CD8-positive, alpha-beta memory T cell (primary cell): ENCODE data around the gene PRICKLE2. TPM values are rescaled to one million over a fixed set of nuclear protein-coding genes. Genes with fewer than 3 reads are reported as not detected.

Experiments
- CTCF ChIA-PET: fragments of 350-600 bp; sonication (Branson Sonifier 250); formaldehyde crosslinking; loops from one replicate; lab custom pipeline; 2021; ENCODE audit warnings: antibody characterized with exemption; lab: Charles Lee
- POLR2A ChIA-PET: fragments of 350-600 bp; sonication (Branson Sonifier 250); formaldehyde crosslinking; loops from one replicate; lab custom pipeline; 2021; ENCODE audit warnings: antibody characterized with exemption; lab: Charles Lee
- DNase-seq, 5 donors: peaks; one replicate each; pipeline versions ENCODE4 v3.0.0 to v3.0.0-alpha.2; 2020 to 2022; ENCODE audit warnings: mixed read lengths in 1 of 5
- H3K27ac ChIP-seq: one replicate; pipeline ENCODE4 v1.7.0; 2013; ENCODE audit warnings: low read depth, mild to moderate bottlenecking, low read length, moderate library complexity
- H3K27me3 ChIP-seq: 2 replicates; pipeline ENCODE4 v1.7.0; 2013; ENCODE audit warnings: low read length, mild to moderate bottlenecking; ENCODE audit not compliant: insufficient read depth, poor library complexity, severe bottlenecking
- H3K36me3 ChIP-seq: 2 replicates; pipeline ENCODE4 v1.7.0; 2013; ENCODE audit warnings: mild to moderate bottlenecking, low read length, moderate library complexity; ENCODE audit not compliant: insufficient read depth
- H3K4me1 ChIP-seq: 2 replicates; pipeline ENCODE4 v1.7.0; 2013; ENCODE audit warnings: mild to moderate bottlenecking, low read length, moderate library complexity; ENCODE audit not compliant: insufficient read depth
- H3K4me3 ChIP-seq: 2 replicates; pipeline ENCODE4 v1.7.0; 2013; ENCODE audit warnings: mild to moderate bottlenecking, low read length
- H3K9me3 ChIP-seq: 2 replicates; pipeline ENCODE4 v1.7.0; 2013; ENCODE audit warnings: mild to moderate bottlenecking, low read length
- H3K27ac Mint-ChIP-seq, 8 donors: one replicate each; pipeline ENCODE4 v1.8.0; 2020 to 2021; ENCODE audit warnings: mixed read lengths in 8 of 8, mild to moderate bottlenecking in 6 of 8, inconsistent platforms in 3 of 8, moderate library complexity in 3 of 8
- H3K27me3 Mint-ChIP-seq, 2 donors: one replicate each; pipeline ENCODE4 v1.8.0; 2020 to 2021; ENCODE audit warnings: mixed read lengths in 2 of 2, mild to moderate bottlenecking in 1 of 2, moderate library complexity in 1 of 2
- H3K36me3 Mint-ChIP-seq, 3 donors: one replicate each; pipeline ENCODE4 v1.8.0; 2020 to 2021; ENCODE audit warnings: mixed read lengths in 3 of 3, inconsistent platforms in 1 of 3, mild to moderate bottlenecking in 1 of 3
- H3K4me1 Mint-ChIP-seq, 3 donors: one replicate each; pipeline ENCODE4 v1.8.0; 2020 to 2021; ENCODE audit warnings: mixed read lengths in 3 of 3, inconsistent platforms in 1 of 3, mild to moderate bottlenecking in 1 of 3
- H3K4me3 Mint-ChIP-seq, 7 donors: one replicate each; pipeline ENCODE4 v1.8.0; 2020 to 2021; ENCODE audit warnings: mixed read lengths in 7 of 7, mild to moderate bottlenecking in 6 of 7, moderate library complexity in 4 of 7, inconsistent platforms in 2 of 7
- H3K9me3 Mint-ChIP-seq, 5 donors: one replicate each; pipeline ENCODE4 v1.8.0; 2020 to 2022; ENCODE audit warnings: mixed read lengths in 5 of 5, mild to moderate bottlenecking in 3 of 5, moderate library complexity in 2 of 5, inconsistent platforms in 1 of 5
- polyA plus RNA-seq: library from polyadenylated mRNA; unstranded; fragments of 300-500 nt; fragmentation: Illumina TruSeq; gene quantifications from one replicate; pipeline ENCODE4 v1.2.3, GENCODE V29; 2021
- total RNA-seq, 2 experiments: library from RNA; stranded (reverse); gene quantifications; one replicate each; pipeline ENCODE4 v1.2.3, GENCODE V29; 2021

PRICKLE2 gene
- total and polyA plus RNA-seq, 3 experiments from 2014 or later = not detected

DNA sequence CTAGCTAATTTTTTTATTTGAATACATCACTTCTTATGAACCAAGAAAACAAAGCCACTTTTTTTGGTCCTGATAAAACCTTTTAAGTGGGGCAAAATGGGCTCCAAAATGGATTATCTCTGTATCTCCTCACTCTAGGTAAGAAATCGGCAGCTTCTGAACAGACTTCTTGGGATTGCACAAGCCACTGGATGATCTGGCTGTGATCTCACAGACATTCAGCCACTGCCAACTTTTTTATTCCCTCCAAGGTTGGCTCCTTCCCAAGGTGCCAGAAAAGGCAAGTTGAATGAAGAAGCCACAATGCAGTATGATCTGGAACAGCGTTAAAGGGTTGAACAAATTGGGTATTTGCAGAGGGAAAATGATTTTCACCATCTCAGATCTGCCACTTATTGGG lies 73.2 kb downstream of the PRICKLE2 start:
- H3K36me3 ChIP-seq = no peaks in the 10 kb centered on the region
- no peak overlapping the region for H3K4me3 ChIP-seq
- H3K27me3 ChIP-seq = no peaks in the 10 kb centered on the region
- no peak for DNase-seq
- Mint-ChIP-seq H3K27me3 (peaks cover 0 to 3% of the 10 kb centered on the region in 2 donors), H3K4me3 (no peak overlapping the region), H3K9me3 (peaks cover 0 to 2% (median 0%) of the 10 kb centered on the region in 5 donors), H3K36me3 (no peaks in the 10 kb centered on the region), H3K4me1 (no peaks in the 10 kb centered on the region), H3K27ac (no peak overlapping the region)
- POLR2A ChIA-PET = no interaction called here
- H3K27ac ChIP-seq = no peak overlapping the region
- CTCF ChIA-PET = no interaction called here
- H3K4me1 ChIP-seq = no peaks in the 10 kb centered on the region
- no peaks in the 10 kb centered on the region for H3K9me3 ChIP-seq

DNA sequence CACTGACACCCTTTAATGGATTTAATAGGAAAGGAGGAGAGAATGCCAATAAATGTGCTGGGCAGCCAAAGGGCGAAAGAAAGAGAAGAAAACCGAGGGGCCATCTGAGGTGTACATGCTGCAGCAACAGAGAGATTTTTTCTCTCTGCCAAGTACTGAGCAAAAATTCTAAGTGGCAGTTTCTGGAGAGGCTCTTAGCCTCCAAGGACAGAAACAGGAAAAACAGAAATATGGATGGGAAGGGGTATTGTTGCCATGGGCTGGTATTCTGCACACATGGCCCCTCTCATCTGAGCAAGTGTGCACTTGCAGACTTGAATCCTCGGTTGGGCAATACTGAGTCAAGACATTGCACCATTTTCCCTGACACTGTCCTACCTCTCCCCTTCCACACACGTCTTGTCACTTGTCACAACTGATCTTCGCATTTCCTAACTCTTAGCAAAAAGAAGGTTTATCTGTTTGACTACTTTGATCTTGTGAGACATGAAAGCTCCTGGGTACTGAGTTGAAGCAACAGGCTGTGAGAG lies 73.9 kb downstream of the PRICKLE2 start:
- no peak for DNase-seq
- Mint-ChIP-seq H3K9me3 (peaks cover 0 to 2% (median 0%) of the 10 kb centered on the region in 5 donors), H3K4me1 (no peaks in the 10 kb centered on the region), H3K27ac (no peak overlapping the region), H3K4me3 (no peak overlapping the region), H3K27me3 (peaks cover 0 to 3% of the 10 kb centered on the region in 2 donors), H3K36me3 (no peaks in the 10 kb centered on the region)
- Histone ChIP-seq H3K4me1 (no peaks in the 10 kb centered on the region), H3K27me3 (no peaks in the 10 kb centered on the region), H3K36me3 (no peaks in the 10 kb centered on the region), H3K9me3 (no peaks in the 10 kb centered on the region), H3K4me3 (no peak overlapping the region), H3K27ac (no peak overlapping the region)
- CTCF ChIA-PET = no interaction called here
- POLR2A ChIA-PET = no interaction called here

DNA sequence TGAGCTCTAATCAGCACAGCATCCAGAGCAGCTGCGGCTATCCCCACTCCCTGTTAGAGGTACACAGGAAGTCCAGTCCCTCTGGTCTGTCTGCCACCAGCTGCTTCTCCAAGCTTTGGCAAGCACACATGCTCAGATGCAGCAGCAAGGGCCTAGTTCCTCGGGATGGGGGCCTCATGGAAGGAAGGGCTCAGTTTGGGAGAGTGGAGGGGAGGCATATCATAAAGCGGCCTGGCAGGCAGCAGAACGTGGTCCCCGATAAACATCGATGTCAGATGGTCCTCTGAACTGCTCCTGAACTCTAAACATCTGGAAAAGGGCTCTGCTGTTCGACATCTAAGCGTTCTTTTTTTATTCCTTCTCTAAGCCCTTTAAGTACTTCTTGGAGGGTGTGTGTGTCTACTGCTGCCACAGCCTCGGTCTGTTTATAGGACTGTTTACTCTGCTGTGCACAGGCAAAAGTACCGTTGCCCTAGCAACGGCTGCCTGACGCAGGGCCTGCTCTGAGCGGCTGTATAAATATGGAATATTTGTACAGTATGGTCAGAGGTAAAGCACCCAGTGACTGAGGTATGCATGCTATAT lies 74.6 kb downstream of the PRICKLE2 start:
- no peaks in the 10 kb centered on the region for H3K9me3 ChIP-seq
- H3K4me1 ChIP-seq = no peaks in the 10 kb centered on the region
- ChIA-PET CTCF (no interaction called here), POLR2A (no interaction called here)
- no peaks in the 10 kb centered on the region for H3K36me3 Mint-ChIP-seq
- no peaks in the 10 kb centered on the region for H3K4me1 Mint-ChIP-seq
- H3K27me3 Mint-ChIP-seq = peaks cover 0 to 3% of the 10 kb centered on the region in 2 donors
- no peak overlapping the region for H3K4me3 ChIP-seq
- no peak overlapping the region for H3K27ac Mint-ChIP-seq
- no peak for DNase-seq
- H3K4me3 Mint-ChIP-seq = no peak overlapping the region
- H3K36me3 ChIP-seq = no peaks in the 10 kb centered on the region
- H3K9me3 Mint-ChIP-seq = peaks cover 0 to 2% (median 0%) of the 10 kb centered on the region in 5 donors
- no peak overlapping the region for H3K27ac ChIP-seq
- no peaks in the 10 kb centered on the region for H3K27me3 ChIP-seq

DNA sequence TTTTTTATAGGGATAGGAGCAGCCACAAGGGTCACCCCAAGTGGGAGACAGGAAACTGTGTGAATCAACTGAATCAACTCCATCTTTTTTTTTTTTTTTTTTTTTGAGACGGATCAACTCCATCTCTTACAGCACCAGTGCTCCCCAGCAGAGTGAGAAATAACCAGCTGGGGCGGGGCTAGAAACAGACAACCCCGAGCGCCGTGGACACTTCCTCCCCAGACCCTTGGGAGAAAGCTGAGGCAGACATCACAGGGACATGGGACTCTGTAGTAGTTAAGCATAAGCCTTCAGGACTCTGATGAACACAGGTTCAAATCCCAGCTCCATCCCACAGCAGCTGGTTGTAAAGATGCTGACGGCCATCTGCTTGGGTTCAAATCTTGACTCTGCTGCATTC lies 75.4 kb downstream of the PRICKLE2 start:
- H3K27ac ChIP-seq = no peak overlapping the region
- H3K27ac Mint-ChIP-seq = no peak overlapping the region
- peaks cover 0 to 2% (median 0%) of the 10 kb centered on the region in 5 donors for H3K9me3 Mint-ChIP-seq
- H3K4me3 Mint-ChIP-seq = no peak overlapping the region
- no peak overlapping the region for H3K4me3 ChIP-seq
- H3K9me3 ChIP-seq = no peaks in the 10 kb centered on the region
- peaks cover 0 to 3% of the 10 kb centered on the region in 2 donors for H3K27me3 Mint-ChIP-seq
- ChIA-PET CTCF (no interaction called here), POLR2A (no interaction called here)
- no peaks in the 10 kb centered on the region for H3K27me3 ChIP-seq
- no peaks in the 10 kb centered on the region for H3K4me1 Mint-ChIP-seq
- H3K4me1 ChIP-seq = no peaks in the 10 kb centered on the region
- DNase-seq = no peak
- H3K36me3 ChIP-seq = no peaks in the 10 kb centered on the region
- no peaks in the 10 kb centered on the region for H3K36me3 Mint-ChIP-seq

DNA sequence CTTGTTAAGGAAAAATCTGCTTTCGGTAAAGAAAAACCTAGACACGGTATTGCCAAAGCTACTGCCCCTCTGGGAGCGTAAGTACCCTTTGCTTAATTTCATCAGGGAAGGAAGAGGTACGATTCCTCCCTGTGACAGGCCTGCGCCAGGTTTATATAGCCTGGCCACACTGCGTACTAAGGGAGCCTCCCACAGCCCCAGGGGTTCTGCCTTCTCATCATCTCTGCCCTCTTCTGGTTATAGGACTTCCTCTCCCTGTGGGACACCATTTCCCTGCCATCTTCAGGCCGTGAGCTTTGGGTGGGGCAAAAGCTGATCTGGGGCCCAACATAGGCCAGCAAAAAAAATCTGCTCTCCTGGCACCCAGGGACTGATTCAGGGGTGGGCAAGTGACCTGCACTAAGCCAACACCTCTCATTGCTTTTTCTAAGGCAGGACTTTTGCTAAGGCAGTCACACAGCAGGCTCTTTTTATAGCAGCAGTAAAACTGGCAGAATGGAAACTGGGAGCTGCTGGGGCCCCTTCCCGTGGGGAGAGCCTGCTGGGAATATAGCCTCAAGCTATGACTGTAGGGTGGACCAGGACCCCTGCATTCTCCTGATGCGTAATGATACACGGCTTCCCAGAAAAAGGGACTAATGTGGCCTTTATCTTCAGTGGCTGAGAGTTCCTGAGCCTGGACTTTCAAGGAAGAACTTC lies 76.2 kb downstream of the PRICKLE2 start:
- Mint-ChIP-seq H3K9me3 (peaks cover 0 to 2% (median 0%) of the 10 kb centered on the region in 5 donors), H3K4me1 (no peaks in the 10 kb centered on the region), H3K27me3 (peaks cover 0 to 3% of the 10 kb centered on the region in 2 donors), H3K27ac (no peak overlapping the region), H3K36me3 (no peaks in the 10 kb centered on the region), H3K4me3 (no peak overlapping the region)
- CTCF ChIA-PET = no interaction called here
- Histone ChIP-seq H3K36me3 (no peaks in the 10 kb centered on the region), H3K27ac (no peak overlapping the region), H3K4me3 (no peak overlapping the region), H3K4me1 (no peaks in the 10 kb centered on the region), H3K27me3 (no peaks in the 10 kb centered on the region), H3K9me3 (no peaks in the 10 kb centered on the region)
- DNase-seq = no peak
- POLR2A ChIA-PET = no interaction called here

DNA sequence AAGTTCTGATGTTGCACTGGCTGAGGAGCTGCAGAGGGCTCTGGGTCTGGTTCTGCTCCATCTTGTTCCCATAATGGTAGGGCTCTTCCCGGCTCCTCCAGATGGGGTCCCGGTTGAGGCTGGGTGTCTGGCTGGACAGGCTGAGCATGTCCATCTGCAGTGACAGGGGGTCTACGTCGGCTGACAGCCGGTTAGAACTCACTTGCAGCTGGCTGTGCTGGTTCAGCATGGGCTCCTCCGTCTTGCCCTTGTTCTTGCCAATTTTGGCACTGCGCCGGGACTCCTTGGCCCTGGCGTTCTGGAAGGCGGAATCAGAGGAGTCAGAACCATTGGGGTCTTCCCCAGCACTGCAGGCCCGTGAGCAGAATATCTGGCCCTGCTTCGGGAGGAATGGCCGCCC lies 78.1 kb downstream of the PRICKLE2 start:
- Histone ChIP-seq H3K9me3 (no peaks in the 10 kb centered on the region), H3K4me1 (no peaks in the 10 kb centered on the region), H3K27ac (no peak overlapping the region), H3K27me3 (no peaks in the 10 kb centered on the region), H3K36me3 (no peaks in the 10 kb centered on the region), H3K4me3 (no peak overlapping the region)
- ChIA-PET POLR2A (no interaction called here), CTCF (no interaction called here)
- H3K27ac Mint-ChIP-seq = no peak overlapping the region
- peaks cover 0 to 2% (median 0%) of the 10 kb centered on the region in 5 donors for H3K9me3 Mint-ChIP-seq
- no peaks in the 10 kb centered on the region for H3K36me3 Mint-ChIP-seq
- peaks cover 0 to 3% of the 10 kb centered on the region in 2 donors for H3K27me3 Mint-ChIP-seq
- no peak overlapping the region for H3K4me3 Mint-ChIP-seq
- no peaks in the 10 kb centered on the region for H3K4me1 Mint-ChIP-seq
- no peak for DNase-seq

DNA sequence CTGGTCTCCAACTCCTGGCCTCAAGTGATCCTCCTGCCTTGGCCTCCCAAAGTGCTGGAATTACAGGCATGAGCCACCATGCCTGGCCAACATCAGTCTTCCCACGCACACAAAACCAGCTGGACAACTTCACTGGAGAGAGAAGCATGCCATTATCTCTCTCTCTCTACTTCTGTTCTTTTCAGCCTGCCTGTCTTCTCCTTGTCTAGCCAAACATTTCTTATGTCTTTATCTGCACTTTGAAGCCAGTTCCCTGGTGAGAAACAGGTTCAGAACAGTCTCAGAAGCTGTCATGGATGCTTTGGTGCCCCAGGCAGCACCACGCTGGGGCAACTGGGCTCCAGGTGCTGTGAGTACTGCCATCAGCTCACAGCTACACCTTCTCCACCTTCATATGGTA lies 79.8 kb downstream of the PRICKLE2 start:
- Histone ChIP-seq H3K9me3 (no peaks in the 10 kb centered on the region), H3K4me1 (no peaks in the 10 kb centered on the region), H3K4me3 (no peak overlapping the region), H3K36me3 (no peaks in the 10 kb centered on the region), H3K27me3 (no peaks in the 10 kb centered on the region), H3K27ac (no peak overlapping the region)
- no peaks in the 10 kb centered on the region for H3K4me1 Mint-ChIP-seq
- CTCF ChIA-PET = no interaction called here
- POLR2A ChIA-PET = no interaction called here
- H3K4me3 Mint-ChIP-seq = no peak overlapping the region
- no peak for DNase-seq
- no peaks in the 10 kb centered on the region for H3K36me3 Mint-ChIP-seq
- H3K9me3 Mint-ChIP-seq = peaks cover 0 to 2% (median 0%) of the 10 kb centered on the region in 5 donors
- H3K27ac Mint-ChIP-seq = no peak overlapping the region
- no peaks in the 10 kb centered on the region for H3K27me3 Mint-ChIP-seq

DNA sequence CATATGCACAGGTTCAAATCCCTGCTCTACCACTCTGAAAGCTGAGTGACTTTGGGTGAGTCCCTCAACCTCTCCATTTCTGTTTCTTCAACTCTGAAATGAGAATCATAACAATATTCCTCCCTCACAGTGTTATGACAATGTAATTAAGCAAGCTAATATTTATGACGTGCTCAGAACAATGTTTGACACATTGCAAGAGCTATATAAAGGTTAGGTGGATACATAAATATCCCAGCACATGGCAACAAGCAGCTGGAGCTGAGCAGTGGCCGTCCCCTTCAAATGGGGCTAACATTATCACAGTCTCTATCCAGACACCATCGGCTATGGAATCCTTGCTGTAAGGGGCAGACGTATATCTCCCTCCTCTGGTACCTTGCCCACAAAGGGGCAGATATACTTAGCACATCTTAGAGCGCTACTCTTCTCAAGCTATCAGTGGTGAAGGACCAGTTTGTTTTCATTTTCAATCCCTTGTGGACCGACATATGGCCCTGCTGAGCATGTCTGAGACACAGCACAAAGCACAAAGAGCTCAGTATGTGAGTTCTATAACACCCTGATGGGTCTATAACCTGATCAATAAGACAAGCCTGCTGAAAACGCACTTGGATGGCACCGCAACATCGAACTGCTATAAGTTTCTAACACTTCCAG lies 80.9 kb downstream of the PRICKLE2 start:
- no peaks in the 10 kb centered on the region for H3K36me3 ChIP-seq
- Mint-ChIP-seq H3K36me3 (no peaks in the 10 kb centered on the region), H3K4me3 (no peak overlapping the region), H3K27me3 (no peaks in the 10 kb centered on the region), H3K27ac (no peak overlapping the region), H3K9me3 (no peaks in the 10 kb centered on the region), H3K4me1 (no peaks in the 10 kb centered on the region)
- no peaks in the 10 kb centered on the region for H3K4me1 ChIP-seq
- ChIA-PET POLR2A (no interaction called here), CTCF (no interaction called here)
- no peaks in the 10 kb centered on the region for H3K9me3 ChIP-seq
- H3K27me3 ChIP-seq = no peaks in the 10 kb centered on the region
- H3K27ac ChIP-seq = no peak overlapping the region
- H3K4me3 ChIP-seq = no peak overlapping the region
- no peak for DNase-seq
